RPMI7951 (cell line): Measurements from ENCODE around the gene SDHAF2. TPM values are rescaled to one million over a fixed set of nuclear protein-coding genes. Genes with fewer than 3 reads are reported as not detected.
"Not testable (repeated sequence)": the region's sequence is repeated elsewhere in the genome, so short reads cannot be mapped to it uniquely, and the experiment has no call there.

Source experiments
- DNase-seq: peaks from one replicate; pipeline ENCODE4 v3.0.0-alpha.2; 2012; ENCODE audit warnings: low read depth
- total RNA-seq: library from RNA; depleted of rRNA; stranded (reverse); fragments of >200 nt; shearing (Covaris generic); gene quantifications from 2 replicates; pipeline ENCODE4 v1.2.3, GENCODE V29; 2014

SDHAF2 gene
- total RNA-seq, 1 experiment from 2014 or later: 45.8 TPM

DNA sequence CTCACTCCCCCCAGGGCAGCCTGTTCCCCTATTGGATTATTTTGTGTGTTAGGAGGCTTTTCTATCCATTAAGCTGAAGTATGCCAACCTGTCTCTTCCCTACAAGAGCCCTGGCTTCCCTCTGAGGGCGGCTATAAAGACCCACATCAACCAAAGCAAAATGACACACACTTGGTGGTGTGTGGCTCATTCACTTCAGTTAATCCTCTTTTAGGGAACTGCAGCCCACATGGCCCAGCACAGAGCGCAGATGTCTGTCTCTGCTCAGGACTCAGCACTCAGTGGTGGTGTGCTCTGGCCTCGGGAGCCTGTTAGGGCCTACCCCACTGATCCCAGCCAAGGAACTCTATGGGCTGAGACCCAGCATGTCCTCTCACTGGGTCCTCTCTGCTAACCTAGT, 46.4 kb downstream of the SDHAF2 start:
- no peak for DNase-seq

DNA sequence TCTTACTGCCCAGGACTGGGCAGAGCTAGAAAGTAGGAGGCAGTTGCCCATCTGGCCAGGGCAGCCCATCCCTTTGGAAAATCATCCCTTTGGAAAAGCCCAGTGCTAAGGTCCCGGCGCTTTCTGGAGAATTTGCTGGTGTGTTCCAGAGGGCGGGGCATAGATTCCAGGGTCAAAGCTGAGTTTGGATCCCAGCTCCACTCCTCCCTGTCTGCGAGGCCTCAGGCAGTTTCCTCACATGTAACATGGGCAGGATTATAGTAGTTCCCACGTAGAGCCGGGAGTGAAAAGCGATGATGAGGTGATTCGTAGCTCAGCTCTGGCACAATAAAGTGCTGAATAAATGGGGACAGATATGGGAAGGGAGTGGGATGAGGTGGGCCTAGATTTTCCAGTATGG, 47.2 kb downstream of the SDHAF2 start:
- DNase-seq: no peak

DNA sequence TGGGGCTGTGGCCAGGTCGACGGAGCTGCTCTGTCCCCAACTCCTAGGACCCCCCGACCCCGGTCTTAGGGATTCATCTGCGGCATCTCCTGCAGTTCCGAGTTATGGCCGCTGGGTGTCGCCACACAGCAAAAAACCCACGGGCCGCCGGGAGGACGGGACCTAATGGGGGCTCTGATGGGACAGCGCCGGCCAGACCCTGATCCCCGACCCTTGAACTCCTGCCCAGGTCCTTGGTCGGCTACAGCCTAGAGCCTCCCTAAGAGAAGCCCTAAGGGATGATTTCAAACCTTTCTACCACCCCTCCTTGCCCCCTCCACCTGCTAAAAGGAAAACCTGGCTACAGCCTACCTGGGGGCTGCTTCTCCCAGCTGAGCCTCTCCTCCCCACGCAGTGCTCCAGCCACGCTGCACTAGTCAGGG, 47.8 kb downstream of the SDHAF2 start:
- no peak for DNase-seq

DNA sequence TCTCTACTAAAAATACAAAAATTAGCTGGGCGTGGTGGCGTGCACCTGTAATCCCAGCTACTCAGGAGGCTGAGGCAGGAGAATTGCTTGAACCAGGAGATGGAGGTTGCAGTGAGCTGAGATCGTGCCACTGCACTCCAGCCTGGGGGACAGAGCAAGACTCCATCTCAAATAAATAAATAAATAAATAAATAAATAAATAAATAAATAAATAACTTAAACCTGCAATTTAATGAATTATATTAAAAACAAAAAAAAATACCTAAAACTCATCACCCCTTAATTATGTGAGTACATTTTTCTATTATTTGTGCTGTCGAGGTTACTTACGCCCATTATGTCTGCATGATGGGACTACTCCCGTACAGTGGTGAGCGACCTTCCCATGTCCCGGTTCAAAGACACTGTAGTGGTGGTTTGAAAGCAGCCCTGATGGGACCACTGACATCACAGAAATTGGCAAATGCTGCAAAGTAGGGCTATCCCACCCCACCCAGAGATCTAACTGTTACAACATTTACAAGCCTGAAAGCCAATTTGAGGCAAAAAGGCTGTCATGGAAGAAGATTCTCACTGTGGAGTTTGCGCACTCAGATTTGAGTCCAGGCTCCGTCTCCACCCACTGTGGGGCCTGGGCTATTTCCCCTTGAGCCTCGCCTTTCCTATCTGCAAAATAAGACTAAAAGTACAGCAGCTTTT, 49.6 kb downstream of the SDHAF2 start:
- DNase-seq: not testable (repeated sequence)

DNA sequence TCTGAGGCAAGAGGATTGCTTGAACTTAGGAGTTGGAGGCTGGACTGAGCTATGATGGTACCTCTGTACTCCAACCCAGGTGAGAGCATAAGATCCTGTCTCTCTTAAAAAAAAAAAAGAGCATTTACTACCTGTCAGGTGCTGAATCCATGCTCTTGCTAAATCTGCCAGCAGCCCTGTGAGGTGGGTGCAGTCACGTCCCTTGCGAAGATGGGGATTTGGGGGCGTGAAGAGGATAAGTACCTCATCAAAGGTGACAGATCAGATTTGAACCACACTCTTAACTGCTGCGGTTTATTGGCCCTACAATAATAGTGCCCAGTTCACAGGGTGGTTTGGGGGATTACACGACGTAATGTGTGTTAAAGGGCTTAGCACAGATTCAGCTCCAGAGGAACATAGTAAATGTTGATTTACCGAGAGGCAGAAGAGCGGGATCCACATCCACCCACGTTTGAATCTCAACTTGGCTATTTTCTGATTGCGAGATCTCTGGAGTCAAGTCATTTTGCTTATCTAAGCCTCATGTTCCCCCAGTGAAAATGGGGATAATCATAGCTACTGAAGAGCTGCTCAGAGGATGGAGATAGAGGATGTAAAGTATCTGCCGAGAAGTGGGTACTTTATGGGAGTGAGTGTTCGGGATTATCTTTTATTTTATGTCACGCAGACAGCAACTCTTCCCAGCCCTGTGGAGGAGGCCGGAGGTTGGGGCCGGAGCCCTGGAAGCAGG, 50.5 kb downstream of the SDHAF2 start:
- no peak for DNase-seq

DNA sequence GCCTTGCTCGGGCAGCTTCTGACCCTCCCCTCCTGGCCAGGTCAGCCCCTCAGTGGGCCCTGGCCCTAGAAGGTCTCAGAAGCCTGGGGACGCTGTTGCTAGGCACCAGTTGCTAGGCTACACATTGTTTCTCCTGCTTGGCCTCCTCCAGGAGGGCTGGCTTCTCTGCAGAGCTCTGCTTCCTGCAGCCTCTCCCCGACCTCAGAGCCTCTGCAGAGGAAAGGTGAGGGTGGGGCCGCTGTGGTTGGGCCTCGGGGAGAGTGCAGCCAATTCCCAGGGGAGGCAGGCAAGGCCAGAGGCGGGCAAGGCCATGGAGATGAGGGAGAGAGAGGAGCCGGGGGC, 51.0 kb downstream of the SDHAF2 start:
- no peak for DNase-seq

DNA sequence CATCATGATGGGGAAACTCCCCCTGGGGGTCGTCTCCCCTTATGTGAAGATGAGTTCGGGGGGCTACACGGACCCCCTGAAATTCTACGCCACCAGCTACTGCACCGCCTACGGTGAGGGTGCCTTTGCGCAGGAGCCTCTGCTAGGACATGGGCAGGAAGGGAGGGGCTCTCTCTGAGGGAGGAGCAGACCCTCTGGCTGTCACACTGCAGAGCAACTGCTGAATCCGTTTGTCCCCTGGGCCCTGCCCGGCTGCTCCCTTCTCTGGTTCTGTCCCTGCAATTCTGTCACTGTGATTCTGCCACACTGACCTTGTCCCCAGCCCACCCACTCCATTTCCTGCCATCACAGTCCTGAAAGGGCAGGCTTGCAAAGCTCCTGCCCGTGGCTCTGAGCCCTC, 51.9 kb downstream of the SDHAF2 start:
- DNase-seq: no peak

DNA sequence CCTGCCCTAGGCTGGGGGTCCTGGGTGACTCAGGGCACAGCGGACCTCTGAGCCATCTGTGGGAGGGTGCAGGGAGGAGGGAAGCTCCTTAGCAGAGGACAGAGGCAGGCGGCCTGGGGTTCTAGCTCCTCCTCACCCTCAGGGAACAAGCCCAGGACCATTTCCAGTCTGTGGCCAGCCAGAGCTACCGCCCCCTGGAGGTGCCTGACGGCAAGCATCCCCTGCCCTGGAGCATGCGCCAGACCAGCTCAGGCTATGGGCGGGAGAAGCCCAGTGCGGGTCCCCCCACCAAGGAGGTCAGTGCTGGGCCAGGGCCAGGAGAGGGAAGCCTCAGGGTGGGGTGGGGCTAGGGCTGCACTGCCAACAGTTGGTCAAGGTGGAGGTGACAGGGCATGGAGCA, 52.6 kb downstream of the SDHAF2 start:
- no peak for DNase-seq

DNA sequence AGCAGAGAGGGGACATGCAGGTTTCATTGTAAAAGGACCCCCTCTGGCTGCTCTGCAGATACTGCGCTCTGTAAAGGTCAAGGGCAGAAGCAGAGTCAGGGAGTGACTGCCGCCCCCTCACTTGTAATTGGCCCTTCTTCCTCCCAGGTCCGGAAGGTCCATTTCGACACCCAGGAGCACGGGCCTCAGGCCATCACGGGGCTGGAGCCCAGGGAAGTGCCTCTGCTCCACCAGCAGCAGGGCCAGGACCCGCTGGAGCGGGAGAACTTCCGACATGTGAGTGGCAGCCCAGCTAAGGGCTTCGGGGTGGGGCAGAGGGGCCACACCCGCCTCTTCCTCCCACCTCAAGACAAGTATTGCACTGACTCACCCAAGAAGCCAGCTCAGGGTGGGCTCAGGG, 54.6 kb downstream of the SDHAF2 start:
- no peak for DNase-seq

DNA sequence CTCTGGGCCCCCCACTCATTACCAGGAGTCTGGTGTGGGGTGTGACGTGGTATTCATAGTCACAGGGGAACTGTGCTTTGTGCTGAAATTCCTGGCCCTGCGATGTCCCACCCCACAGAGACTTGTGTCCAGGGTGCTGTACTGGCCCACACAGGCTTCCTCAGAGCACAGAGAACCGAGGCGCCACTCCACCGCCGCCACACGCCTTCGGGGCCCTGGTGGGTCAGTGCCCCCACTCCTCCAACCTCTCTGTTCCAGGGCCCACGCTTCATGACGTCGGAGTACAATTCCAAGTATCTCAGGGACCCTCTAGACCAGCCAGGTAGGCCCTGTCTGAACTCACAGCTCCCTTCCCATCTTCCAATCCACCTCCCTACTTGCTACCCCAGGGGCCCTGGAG, 55.2 kb downstream of the SDHAF2 start:
- no peak for DNase-seq

DNA sequence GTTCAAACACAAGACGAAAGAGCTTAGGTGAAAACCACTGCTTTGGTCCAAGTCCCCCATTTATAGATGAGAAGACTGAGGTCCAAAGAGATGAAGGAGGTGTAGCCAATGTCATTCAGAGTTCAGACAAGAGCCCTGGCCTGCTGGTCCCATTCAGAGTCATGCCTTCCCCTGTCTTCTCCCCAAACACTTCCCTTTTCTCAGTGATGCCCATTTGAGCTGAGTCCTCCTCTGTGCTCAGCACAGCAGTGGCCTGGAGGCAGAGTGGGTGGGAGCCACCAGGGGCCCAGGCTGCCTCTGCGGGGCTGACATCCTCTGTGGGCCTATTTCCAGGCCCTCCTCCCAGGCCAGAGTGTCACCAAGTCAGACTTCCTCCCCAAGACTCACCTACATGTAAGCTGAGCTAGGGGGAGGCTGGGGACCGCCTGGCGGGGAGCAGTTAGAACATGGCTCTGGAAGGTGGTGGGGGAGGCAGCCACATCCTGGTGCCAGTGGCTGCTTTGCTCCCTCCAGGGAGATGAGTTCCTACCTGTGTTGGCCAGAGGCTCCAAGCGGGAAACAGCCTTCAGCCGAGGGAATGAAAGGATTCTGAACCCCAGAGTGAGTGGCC, 56.2 kb downstream of the SDHAF2 start:
- DNase-seq: no peak

DNA sequence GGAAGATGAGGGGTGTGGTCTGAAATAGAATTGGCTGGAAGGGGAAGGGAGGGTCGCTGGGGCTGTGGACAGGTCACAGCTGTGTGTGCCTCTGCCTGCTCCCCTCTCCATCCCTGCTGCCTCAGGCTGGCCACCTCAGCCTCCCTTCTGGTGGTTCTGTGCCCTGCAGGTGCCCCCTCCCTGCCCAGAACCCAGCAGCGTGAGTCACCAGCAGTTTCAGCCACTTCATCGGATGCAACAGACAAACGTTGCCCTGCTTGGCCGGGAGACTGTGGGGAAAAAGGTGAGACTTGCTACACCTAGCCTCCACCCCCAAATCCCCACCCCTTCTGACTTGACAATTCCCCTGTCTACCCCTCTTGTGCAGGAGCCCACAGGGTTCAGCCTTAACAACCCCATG, 56.9 kb downstream of the SDHAF2 start:
- no peak for DNase-seq

DNA sequence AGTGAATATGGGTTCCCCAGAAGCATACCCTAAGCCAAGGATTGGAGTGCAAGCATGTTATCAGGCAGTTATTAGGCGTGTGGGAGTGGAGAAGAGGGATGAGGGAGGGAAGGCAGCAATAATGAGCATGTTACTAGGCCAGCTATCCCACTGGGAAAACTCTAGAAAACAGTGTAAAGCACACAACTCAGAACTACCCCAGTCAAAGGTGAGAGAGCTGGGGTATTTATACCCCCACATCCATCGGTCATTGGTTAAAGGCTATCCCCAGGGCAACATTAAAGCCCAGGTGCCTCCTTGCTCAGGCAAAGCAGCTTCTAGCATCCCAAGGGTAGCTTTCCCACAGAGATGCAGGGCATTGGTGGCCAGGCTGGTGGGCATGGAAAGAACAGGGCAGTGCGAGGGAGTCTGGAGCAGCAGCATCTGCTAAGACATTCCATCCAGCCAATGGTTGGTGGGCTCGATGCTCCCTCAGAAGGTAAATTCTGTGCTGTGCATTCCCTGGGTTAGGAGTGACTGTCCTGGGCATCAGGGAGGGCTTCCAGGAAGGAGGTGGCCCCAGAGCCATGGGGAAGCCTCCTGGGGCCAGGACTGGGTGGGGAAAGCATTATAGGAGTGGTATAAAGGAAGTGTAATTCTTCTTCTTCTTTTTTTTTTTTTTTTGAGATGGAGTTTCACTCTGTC, 57.6 kb downstream of the SDHAF2 start:
- DNase-seq: no peak

DNA sequence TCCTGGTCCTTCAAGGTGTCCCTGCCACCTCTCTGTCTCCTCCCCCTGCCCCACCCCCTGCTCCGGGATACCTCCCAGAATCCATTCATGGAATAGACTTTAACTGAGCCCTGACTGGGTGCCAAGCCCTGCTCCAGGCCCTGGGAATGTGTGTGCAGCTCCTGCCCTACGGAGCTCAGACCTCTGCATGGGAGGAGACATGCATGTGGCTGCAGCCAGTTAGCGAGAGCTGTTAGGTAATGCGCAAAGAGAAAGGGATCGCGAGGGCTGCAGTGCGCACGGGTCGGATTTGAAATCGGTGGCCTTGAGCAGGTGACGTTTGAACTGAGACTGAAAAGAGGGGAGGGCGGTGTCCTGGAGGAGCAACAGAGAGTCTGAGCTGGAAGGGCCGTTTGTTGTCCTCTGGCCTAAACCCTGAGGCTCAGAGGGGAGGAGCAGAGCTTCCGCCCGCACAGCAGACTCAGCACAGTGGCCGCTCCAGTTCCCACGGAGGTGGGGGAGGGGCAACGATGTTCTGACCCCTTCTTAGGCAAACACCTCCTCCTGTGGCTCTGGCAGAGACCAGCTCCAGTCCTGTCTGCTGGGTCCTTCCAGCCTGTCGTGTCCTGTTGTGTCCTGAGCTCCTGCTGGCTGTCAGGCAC, 58.8 kb downstream of the SDHAF2 start:
- no peak for DNase-seq

DNA sequence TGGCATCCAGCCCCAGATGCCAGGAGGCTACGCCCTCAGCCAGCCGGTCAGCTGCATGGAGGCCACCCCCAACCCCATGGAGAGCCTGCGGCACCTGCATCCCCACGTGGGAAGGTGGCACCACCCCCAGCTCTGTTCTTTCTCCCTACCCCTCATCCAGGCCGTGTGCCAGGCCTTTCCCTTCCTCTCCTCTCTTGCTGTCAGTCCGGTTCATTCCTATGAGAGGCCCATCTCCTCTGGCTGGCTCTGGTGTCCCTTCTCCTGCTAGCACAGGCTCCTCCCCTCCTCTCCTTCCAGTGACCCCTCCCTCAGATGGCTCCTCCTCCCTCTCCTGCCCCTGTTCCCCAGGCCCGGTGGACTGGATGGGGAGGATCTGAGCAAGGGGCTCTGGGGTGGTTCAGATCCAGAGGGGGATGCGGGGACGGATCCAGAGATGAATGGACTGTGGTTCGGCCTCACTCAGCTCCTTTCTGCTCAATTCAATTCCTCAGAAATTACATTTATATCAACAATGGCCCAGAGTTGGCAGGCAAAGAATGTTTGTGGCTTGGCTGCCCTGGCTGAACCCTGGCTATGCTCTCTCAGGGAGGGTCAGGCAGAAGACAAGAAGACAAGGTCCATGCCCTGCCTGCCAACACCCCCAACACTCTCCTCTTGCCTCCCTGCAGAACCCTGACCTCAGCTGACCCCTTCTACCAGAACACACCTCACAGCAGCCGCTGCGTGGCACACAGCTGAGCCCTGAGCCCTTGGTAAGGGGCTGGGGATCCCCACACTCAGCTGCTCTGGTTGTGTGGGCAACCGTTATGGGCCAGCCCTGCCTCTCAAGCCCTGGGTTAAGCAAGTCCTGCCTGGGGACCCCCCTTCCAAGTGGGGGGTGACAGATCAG, 60.2 kb downstream of the SDHAF2 start:
- no peak for DNase-seq

DNA sequence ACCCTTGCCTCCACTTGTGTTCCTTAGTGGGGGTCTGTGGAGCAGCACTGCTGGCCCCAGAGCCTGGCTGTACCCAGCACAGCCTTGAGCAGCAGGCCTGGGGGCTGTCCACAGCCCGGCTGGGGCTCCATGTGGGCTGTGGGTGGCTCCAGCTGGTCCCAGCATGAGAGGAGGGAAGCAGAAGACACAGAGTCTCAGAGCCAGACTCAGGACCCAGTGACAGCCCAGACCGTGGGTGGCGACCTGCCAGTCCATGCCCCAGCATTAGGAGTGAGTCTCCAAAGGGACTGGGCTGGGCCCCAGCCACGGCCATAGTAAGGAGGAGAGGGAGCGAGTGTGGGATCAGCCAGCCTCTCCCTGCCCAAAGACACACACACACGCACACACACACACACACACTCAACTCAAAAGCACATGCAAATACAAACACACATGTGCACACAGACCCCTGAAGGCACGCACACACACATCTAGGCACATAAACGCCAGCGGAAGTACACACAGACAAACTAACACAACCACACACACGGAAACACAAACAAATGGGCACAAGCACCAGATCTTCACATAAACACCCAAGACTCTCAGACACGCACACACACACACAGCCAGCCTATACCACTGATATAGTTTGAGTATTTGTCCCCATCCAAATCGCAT, 61.9 kb downstream of the SDHAF2 start:
- DNase-seq: no peak

DNA sequence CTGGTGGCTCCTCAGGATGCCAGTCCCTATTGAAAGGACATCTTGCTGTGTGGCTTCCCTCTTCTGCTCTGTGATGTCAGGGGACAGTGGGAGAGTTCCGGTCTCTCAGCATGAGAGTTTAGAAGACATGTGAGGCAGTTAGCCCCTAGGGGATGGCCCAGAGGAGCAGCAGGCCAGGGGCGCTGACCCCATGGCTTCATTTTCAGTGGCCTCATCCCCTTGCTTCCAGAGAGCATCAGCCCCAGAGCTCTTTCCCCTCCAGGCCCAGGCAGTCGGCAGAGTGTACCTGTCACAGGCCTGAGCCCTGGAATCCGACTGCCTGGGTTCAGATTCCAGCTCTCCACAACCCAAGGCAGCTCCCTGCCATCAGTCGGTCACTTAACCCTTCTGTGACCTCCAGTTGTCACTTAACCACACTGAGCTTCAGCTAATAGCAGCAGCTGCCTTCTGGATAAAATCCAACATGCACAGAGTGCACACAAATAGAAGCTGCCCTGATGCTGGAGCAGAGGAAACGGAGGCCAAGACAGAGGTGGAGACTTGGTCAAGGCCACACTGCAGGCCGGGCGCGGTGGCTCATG, 64.5 kb downstream of the SDHAF2 start:
- no peak for DNase-seq

DNA sequence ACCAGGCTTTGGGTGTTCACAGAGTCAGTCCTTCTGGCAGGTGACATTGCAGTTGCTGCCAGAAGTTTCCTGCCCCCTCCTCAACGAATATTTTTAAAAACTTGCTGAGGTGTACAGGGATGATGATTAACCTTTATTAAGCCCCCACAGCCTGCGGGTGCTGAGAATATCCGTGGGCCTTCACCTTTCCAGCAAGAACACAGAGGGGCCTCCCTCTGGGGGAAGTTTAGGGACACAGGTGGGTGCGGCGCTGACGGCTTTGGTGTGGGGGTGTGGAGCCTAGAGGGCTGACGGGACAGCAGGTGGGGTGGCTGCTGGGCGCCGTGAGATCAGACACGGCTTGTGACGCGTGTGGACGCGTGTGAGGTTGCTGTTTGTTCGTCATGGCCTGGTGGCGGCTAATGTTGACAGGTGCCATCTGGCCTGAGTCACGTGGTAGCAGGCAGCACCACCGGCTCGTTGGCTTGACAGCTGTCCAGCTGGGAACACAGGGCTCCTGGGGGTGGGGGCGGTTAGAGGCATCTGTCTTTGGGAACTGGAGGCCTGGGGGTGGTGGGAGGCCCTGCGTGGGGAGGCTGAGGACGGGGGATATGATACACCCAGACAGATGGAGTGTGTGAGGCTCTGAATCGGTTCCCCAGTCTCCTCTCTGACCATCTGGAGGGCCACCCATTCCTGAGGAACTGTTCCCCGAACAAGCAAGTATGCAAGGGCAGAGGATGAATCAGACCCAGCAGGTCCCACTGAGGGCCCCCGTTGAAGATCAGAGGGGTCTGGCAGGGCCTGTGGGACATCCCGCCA, 66.1 kb downstream of the SDHAF2 start:
- no peak for DNase-seq
